ENCODE measurements around the gene ATXN10. TPM values are rescaled to one million over a fixed set of nuclear protein-coding genes. Genes with fewer than 3 reads are reported as not detected.

The ATXN10 gene
- total RNA-seq, 2 experiments from 2014 or later = 114 to 121 TPM

- POLR2A ChIA-PET = interaction anchor here (0.5 kb wide), 1 partner anchor 228 kb away, joined by 3 read pairs; no protein-coding TSS in a partner anchor
- ATAC-seq = no peak
- CTCF ChIA-PET = interaction anchor here (0.8 kb wide), 1 partner anchor 199 kb away, joined by 3 read pairs; no protein-coding TSS in a partner anchor
- Mint-ChIP-seq H3K9me3 (no peaks in the 10 kb centered on the region), H3K27me3 (no peaks in the 10 kb centered on the region), H3K36me3 (ENCODE audit: low read depth) (peaks cover 11% of the 10 kb centered on the region), H3K4me3 (no peak overlapping the region), H3K27ac (no peak overlapping the region), H3K4me1 (ENCODE audit: low read depth) (peaks cover 2% of the 10 kb centered on the region)
- no peak for DNase-seq
- intact Hi-C loops (cut with micrococcal nuclease) = no loop called here
- no peak for TF ChIP-seq CTCF (IDR thresholded peaks at IDR 0.05)
These were observed 105.6 kb downstream of the ATXN10 start for GRCh38 chr22:45777046-45777851.

GRCh38 chr22:45777852-45778375 is 106.3 kb downstream of the ATXN10 start:
- H3K4me1 Mint-ChIP-seq (ENCODE audit: low read depth) = no peaks in the 10 kb centered on the region
- CTCF ChIA-PET = no interaction called here
- intact Hi-C loops (cut with micrococcal nuclease) = no loop called here

DNA sequence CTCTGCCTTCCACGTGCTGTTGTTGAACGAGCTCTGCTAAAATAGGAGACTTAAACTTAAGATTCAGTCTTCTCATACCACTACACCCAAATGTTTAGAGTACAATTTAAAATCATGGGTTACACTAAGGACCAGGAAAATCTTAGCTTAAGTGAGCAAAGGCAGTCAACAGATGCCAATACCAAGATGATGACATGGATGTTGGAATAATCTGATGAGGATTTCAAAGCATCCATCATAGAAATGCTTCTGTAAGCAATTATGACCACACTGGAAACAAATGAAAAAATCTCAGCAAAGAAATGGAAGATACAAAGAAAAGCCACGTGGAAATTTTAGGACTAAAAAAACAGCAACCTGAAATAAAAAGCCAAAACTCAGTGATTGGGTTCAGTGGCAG is 109.8 kb downstream of the ATXN10 start:
- ChIA-PET POLR2A (no interaction called here), CTCF (interaction anchor here (1.1 to 1.6 kb wide), 2 partner anchors 9 to 136 kb away, joined by 4 read pairs; no protein-coding TSS in a partner anchor)
- intact Hi-C loops (cut with micrococcal nuclease) = no loop called here
- no peaks in the 10 kb centered on the region for H3K27me3 Mint-ChIP-seq
- TF ChIP-seq CTCF (IDR thresholded peaks at IDR 0.05) = no peak
- ATAC-seq (no peak), DNase-seq (no peak)
- peaks cover 10% of the 10 kb centered on the region for H3K36me3 Mint-ChIP-seq (ENCODE audit: low read depth)
- no peak overlapping the region for H3K27ac Mint-ChIP-seq
- H3K4me3 Mint-ChIP-seq = no peak overlapping the region
- H3K9me3 Mint-ChIP-seq = no peaks in the 10 kb centered on the region
- H3K4me1 Mint-ChIP-seq (ENCODE audit: low read depth) = no peaks in the 10 kb centered on the region

More at GRCh38 chr22:45777852-45778375, 106.3 kb downstream of the ATXN10 start:
- DNase-seq (no peak), ATAC-seq (no peak)
- Mint-ChIP-seq H3K9me3 (no peaks in the 10 kb centered on the region), H3K36me3 (ENCODE audit: low read depth) (peaks cover 10% of the 10 kb centered on the region), H3K4me3 (no peak overlapping the region), H3K27me3 (no peaks in the 10 kb centered on the region), H3K27ac (no peak overlapping the region)
- TF ChIP-seq CTCF (IDR thresholded peaks at IDR 0.05) = no peak
- POLR2A ChIA-PET = interaction anchor here (0.5 kb wide), 1 partner anchor 227 kb away, joined by 3 read pairs; no protein-coding TSS in a partner anchor

GRCh38 chr22:45781966-45782365 is 110.3 kb downstream of the ATXN10 start:
- TF ChIP-seq CTCF (IDR thresholded peaks at IDR 0.05) = no peak
- ChIA-PET CTCF (interaction anchor here (1.1 to 1.6 kb wide), 2 partner anchors 10 to 137 kb away, joined by 4 read pairs; no protein-coding TSS in a partner anchor), POLR2A (no interaction called here)
- no peak for DNase-seq
- H3K4me1 Mint-ChIP-seq (ENCODE audit: low read depth) = no peaks in the 10 kb centered on the region
- H3K9me3 Mint-ChIP-seq = no peaks in the 10 kb centered on the region
- peaks cover 10% of the 10 kb centered on the region for H3K36me3 Mint-ChIP-seq (ENCODE audit: low read depth)
- no peak overlapping the region for H3K27ac Mint-ChIP-seq
- H3K4me3 Mint-ChIP-seq = no peak overlapping the region
- no peak for ATAC-seq
- intact Hi-C loops (cut with micrococcal nuclease) = no loop called here
- no peaks in the 10 kb centered on the region for H3K27me3 Mint-ChIP-seq

- no peak for DNase-seq
- Mint-ChIP-seq H3K9me3 (no peaks in the 10 kb centered on the region), H3K4me3 (no peak overlapping the region), H3K27me3 (no peaks in the 10 kb centered on the region), H3K36me3 (ENCODE audit: low read depth) (peaks cover 11% of the 10 kb centered on the region), H3K27ac (no peak overlapping the region), H3K4me1 (ENCODE audit: low read depth) (no peaks in the 10 kb centered on the region)
- CTCF ChIA-PET = no interaction called here
- POLR2A ChIA-PET = no interaction called here
- intact Hi-C loops (cut with micrococcal nuclease) = no loop called here
- no peak for ATAC-seq
- no peak for TF ChIP-seq CTCF (IDR thresholded peaks at IDR 0.05)
These were observed 111.4 kb downstream of the ATXN10 start for GRCh38 chr22:45783021-45783420.

All from activated CD8-positive, alpha-beta T cell treated with anti-CD3 and anti-CD28 coated beads for 36 hours (primary cell).